Omental fat pad (tissue), 4 donors: ENCODE data around the gene NPDC1. TPM values are rescaled to one million over a fixed set of nuclear protein-coding genes. Genes with fewer than 3 reads are reported as not detected.

ENCODE experiments used
- ATAC-seq: fragments of 150-250 bp; one replicate; pipeline ENCODE4 v1.9.1; 2016; ENCODE audit warnings: mild to moderate bottlenecking, moderate library complexity; ENCODE audit not compliant: low FRiP score
- DNase-seq: peaks from one replicate; pipeline ENCODE4 v3.0.0-alpha.2; 2019; ENCODE audit warnings: low spot score
- total RNA-seq, 4 donors: library from RNA; depleted of rRNA; stranded (reverse); fragments of >200 nt; gene quantifications; one replicate each; pipeline ENCODE4 v1.1.0, GENCODE V29; 2016
- TF ChIP-seq, protein P1 (sequence below), 3 donors: fragments of 450-650 bp; IDR thresholded peaks; one replicate each; pipeline ENCODE4 v1.5.1; 2016 to 2017; ENCODE audit warnings: antibody characterized with exemption in 3 of 3, mild to moderate bottlenecking in 3 of 3, moderate library complexity in 2 of 3

NPDC1 gene
- total RNA-seq, 4 donors from 2014 or later = 37.2 to 70.5 (median 58.5) TPM

GRCh38 chr9:137012694-137013570 is 33.0 kb downstream of the NPDC1 start:
- DNase-seq (no peak), ATAC-seq (no peak)
- TF ChIP-seq, protein P1, sequence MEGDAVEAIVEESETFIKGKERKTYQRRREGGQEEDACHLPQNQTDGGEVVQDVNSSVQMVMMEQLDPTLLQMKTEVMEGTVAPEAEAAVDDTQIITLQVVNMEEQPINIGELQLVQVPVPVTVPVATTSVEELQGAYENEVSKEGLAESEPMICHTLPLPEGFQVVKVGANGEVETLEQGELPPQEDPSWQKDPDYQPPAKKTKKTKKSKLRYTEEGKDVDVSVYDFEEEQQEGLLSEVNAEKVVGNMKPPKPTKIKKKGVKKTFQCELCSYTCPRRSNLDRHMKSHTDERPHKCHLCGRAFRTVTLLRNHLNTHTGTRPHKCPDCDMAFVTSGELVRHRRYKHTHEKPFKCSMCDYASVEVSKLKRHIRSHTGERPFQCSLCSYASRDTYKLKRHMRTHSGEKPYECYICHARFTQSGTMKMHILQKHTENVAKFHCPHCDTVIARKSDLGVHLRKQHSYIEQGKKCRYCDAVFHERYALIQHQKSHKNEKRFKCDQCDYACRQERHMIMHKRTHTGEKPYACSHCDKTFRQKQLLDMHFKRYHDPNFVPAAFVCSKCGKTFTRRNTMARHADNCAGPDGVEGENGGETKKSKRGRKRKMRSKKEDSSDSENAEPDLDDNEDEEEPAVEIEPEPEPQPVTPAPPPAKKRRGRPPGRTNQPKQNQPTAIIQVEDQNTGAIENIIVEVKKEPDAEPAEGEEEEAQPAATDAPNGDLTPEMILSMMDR (IDR thresholded peaks at IDR 0.05) = no peak

DNA sequence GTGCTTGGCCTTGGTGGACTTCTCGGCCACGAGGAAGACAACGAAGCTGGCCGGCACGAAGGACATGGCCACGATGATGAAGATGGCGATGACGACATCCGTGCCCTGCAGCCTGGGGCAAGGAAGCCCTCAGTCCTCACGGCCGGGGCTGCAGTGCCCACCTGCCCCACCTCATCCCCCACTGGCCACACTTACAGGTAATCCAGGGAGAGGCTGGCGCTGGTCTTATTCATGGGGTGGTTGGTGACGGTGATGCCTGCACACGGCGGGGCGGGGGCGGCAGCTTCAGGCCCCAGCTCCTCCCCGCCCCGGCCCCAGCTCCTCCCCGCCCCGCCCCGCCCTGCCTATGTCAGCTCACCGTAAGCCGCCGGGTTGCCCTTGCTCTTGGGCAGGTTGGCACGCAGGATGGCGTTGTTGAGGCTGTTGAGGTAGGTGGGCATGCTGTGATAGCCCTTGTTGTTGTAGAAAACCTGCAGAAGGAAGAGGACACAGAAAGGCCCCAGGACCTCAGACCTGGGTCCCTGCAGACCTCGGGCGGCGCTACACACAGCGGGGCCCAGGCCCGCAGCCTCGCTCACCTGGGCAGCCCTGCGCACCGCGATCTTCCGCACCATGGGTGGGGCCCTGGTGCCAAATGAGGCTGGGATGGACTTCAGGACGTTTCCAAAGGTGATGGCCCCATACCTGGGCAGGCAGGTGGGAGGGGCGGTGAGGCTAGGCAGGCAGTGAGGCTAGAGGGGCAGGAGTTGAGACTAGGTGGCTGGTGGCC is 33.9 kb downstream of the NPDC1 start:
- ATAC-seq (no peak), DNase-seq (no peak)
- TF ChIP-seq, protein P1 (IDR thresholded peaks at IDR 0.05) = no peak

DNA sequence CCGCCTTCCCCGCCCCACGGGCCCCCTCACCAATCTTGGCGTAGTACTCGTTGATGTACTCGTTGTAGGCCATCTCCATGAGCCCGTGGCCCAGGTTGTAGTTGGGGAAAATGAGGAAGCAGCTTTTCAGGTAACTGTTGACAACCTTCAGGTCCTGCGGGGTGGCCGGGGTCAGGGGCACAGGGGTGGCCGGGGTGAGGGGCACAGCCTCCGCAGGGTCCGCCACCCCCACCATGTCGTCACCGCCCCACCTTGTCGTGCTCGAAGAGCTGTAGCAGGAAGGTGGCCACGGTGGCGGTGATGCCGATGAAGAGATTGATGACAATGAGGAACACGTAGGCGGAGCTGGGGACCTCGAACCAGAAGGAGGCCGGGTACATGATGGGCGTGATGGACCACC is 34.8 kb downstream of the NPDC1 start:
- no peak for ATAC-seq
- DNase-seq = no peak
- TF ChIP-seq, protein P1 (IDR thresholded peaks at IDR 0.05) = no peak

DNA sequence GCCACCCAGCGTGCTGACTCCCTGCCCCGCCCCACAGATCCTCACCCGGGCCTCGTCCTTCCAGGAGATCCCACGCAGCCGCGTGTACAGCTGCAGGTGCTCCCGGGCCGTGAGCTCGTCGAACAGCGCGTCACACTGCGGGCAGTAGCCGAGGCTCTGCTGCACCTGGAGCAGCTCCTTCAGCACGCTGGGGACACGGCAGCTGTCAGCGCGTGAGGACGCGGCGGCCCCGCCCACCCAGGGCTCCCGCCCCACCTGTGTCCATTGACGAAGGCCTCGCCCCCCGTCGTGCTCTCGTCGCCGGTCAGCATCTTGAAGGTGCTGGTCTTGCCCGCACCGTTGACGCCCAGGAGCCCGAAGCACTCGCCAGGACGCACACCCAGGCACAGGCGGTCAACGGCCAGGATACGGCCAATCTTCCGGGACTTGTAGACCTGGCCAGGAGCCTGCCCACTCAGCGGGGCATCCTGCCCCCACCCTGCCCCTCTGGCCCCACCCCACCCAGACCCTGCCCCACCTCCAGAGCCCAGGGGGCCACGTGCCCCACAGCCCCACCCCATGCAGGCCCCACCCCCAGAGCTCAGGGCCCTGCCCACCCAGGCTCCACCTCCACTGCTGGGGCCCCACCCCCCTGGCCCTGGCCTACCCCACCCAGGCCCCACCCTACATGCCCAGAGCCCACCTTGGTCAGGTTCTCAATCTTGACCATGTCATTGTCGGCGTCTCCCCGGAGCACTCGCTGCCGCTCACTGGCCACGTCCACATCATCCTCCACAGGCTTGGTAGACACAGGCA is 35.8 kb downstream of the NPDC1 start:
- ATAC-seq (no peak), DNase-seq (no peak)
- TF ChIP-seq, protein P1 (IDR thresholded peaks at IDR 0.05) = no peak

- TF ChIP-seq, protein P1 (IDR thresholded peaks at IDR 0.05) = no peak
- ATAC-seq = no peak
- DNase-seq = no peak
Observed at GRCh38 chr9:137009217-137009616, 36.8 kb downstream of the NPDC1 start.

DNA sequence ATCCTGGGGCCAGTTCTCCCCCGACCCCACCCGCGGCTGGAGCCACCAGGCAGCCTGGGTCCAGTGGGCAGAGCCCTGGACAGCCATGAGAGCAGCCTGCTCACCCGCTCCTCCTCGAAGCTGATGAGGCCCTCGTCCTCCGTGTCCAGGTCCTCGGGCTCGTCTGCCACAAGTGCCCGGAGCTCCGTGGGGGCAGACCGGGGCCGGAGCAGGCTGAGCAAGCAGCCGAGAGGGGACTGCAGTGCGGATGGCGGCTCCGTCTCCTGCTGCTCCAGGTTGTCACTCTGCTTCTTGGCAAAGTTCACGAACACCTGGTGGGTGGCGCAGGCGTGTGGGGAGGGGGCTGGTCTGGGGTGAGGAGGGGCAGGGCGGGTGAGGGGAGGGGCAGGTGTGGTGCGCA is 37.7 kb downstream of the NPDC1 start:
- ATAC-seq (no peak), DNase-seq (no peak)
- TF ChIP-seq, protein P1 (IDR thresholded peaks at IDR 0.05) = no peak
